Measurements from ENCODE around the gene RTN4RL2. TPM values are rescaled to one million over a fixed set of nuclear protein-coding genes. Genes with fewer than 3 reads are reported as not detected.

The RTN4RL2 gene
- total RNA-seq, 4 donors from 2014 or later = 0.48 TPM; not detected in 3

GRCh38 chr11:57500926-57501325 is 40.6 kb downstream of the RTN4RL2 start:
- TF ChIP-seq CTCF (IDR thresholded peaks at IDR 0.05) (no peak), EP300 (IDR thresholded peaks at IDR 0.05; ENCODE audit: low read depth) (no peak), POLR2A (IDR thresholded peaks at IDR 0.05) (no peak), POLR2AphosphoS5 (IDR thresholded peaks at IDR 0.05) (no peak)
- Histone ChIP-seq H3K4me1 (peaks cover 6 to 17% (median 13%) of the 10 kb centered on the region in 4 donors), H3K9me3 (no peaks in the 10 kb centered on the region), H3K4me3 (no peak overlapping the region), H3K36me3 (no peaks in the 10 kb centered on the region), H3K27me3 (no peaks in the 10 kb centered on the region), H3K27ac (no peak overlapping the region)
- DNase-seq = no peak
- in situ Hi-C loops (cut with MboI; ENCODE audit: low pct_ligation_motif_present in 1 of 4, low pct_unique_long_range_greater_than_20kb in 1 of 4, low sequenced_read_pairs in 3 of 4) = no loop called here
- intact Hi-C loops (cut with DNase I; ENCODE audit: low total_unique reads) = no loop called here
- 89% methylated on average over 14 of the region's 15 CpGs; no CpG with 5 or more reads in 1 of the 2 donors for WGBS, 2 donors (ENCODE audit: low coverage in 1 of 2)

GRCh38 chr11:57501953-57502352 is 41.6 kb downstream of the RTN4RL2 start:
- WGBS, 2 donors (ENCODE audit: low coverage in 1 of 2) = 81 to 89% methylated on average over 2 to 4 of the region's 4 CpGs
- H3K4me3 ChIP-seq = no peak overlapping the region
- H3K27ac ChIP-seq = no peak overlapping the region
- no peak for TF ChIP-seq POLR2A (IDR thresholded peaks at IDR 0.05)
- TF ChIP-seq EP300 (IDR thresholded peaks at IDR 0.05; ENCODE audit: low read depth) = no peak
- no peak for TF ChIP-seq CTCF (IDR thresholded peaks at IDR 0.05)
- no peak for TF ChIP-seq POLR2AphosphoS5 (IDR thresholded peaks at IDR 0.05)
- H3K4me1 ChIP-seq = peaks cover 6 to 17% (median 13%) of the 10 kb centered on the region in 4 donors
- in situ Hi-C loops (cut with MboI; ENCODE audit: low pct_ligation_motif_present in 1 of 4, low pct_unique_long_range_greater_than_20kb in 1 of 4, low sequenced_read_pairs in 3 of 4) (no loop called here), intact Hi-C loops (cut with DNase I; ENCODE audit: low total_unique reads) (no loop called here)
- no peaks in the 10 kb centered on the region for H3K9me3 ChIP-seq
- no peaks in the 10 kb centered on the region for H3K36me3 ChIP-seq
- no peaks in the 10 kb centered on the region for H3K27me3 ChIP-seq
- DNase-seq = no peak

- Histone ChIP-seq H3K36me3 (no peaks in the 10 kb centered on the region), H3K9me3 (no peaks in the 10 kb centered on the region), H3K27ac (no peak overlapping the region), H3K4me3 (no peak overlapping the region), H3K27me3 (no peaks in the 10 kb centered on the region), H3K4me1 (peaks cover 6 to 17% (median 13%) of the 10 kb centered on the region in 4 donors)
- no peak for DNase-seq
- intact Hi-C loops (cut with DNase I; ENCODE audit: low total_unique reads) (no loop called here), in situ Hi-C loops (cut with MboI; ENCODE audit: low pct_ligation_motif_present in 1 of 4, low pct_unique_long_range_greater_than_20kb in 1 of 4, low sequenced_read_pairs in 3 of 4) (no loop called here)
- 94 to 100% methylated on average over 2 to 3 of the region's 3 CpGs for WGBS, 2 donors (ENCODE audit: low coverage in 1 of 2)
- TF ChIP-seq POLR2AphosphoS5 (IDR thresholded peaks at IDR 0.05) (no peak), EP300 (IDR thresholded peaks at IDR 0.05; ENCODE audit: low read depth) (no peak), CTCF (IDR thresholded peaks at IDR 0.05) (no peak), POLR2A (IDR thresholded peaks at IDR 0.05) (no peak)
Observed at GRCh38 chr11:57502376-57502775, 42.0 kb downstream of the RTN4RL2 start.

GRCh38 chr11:57502870-57503269 is 42.5 kb downstream of the RTN4RL2 start:
- Histone ChIP-seq H3K36me3 (no peaks in the 10 kb centered on the region), H3K4me3 (no peak overlapping the region), H3K27ac (no peak overlapping the region), H3K4me1 (peaks cover 6 to 17% (median 13%) of the 10 kb centered on the region in 4 donors), H3K9me3 (no peaks in the 10 kb centered on the region), H3K27me3 (no peaks in the 10 kb centered on the region)
- in situ Hi-C loops (cut with MboI; ENCODE audit: low pct_ligation_motif_present in 1 of 4, low pct_unique_long_range_greater_than_20kb in 1 of 4, low sequenced_read_pairs in 3 of 4) (no loop called here), intact Hi-C loops (cut with DNase I; ENCODE audit: low total_unique reads) (no loop called here)
- no peak for TF ChIP-seq CTCF (IDR thresholded peaks at IDR 0.05)
- no peak for DNase-seq
